Measurements from ENCODE around the gene SSBP3.

- TF ChIP-seq, protein P1, sequence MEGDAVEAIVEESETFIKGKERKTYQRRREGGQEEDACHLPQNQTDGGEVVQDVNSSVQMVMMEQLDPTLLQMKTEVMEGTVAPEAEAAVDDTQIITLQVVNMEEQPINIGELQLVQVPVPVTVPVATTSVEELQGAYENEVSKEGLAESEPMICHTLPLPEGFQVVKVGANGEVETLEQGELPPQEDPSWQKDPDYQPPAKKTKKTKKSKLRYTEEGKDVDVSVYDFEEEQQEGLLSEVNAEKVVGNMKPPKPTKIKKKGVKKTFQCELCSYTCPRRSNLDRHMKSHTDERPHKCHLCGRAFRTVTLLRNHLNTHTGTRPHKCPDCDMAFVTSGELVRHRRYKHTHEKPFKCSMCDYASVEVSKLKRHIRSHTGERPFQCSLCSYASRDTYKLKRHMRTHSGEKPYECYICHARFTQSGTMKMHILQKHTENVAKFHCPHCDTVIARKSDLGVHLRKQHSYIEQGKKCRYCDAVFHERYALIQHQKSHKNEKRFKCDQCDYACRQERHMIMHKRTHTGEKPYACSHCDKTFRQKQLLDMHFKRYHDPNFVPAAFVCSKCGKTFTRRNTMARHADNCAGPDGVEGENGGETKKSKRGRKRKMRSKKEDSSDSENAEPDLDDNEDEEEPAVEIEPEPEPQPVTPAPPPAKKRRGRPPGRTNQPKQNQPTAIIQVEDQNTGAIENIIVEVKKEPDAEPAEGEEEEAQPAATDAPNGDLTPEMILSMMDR (IDR thresholded peaks at IDR 0.05), result no peak
- TF ChIP-seq POLR2A (IDR thresholded peaks at IDR 0.05), result no peak
- TF ChIP-seq EP300 (IDR thresholded peaks at IDR 0.05; ENCODE audit: low read depth), result no peak
- peak in 1 of 3 donors; percentile 23 for TF ChIP-seq POLR2AphosphoS5 (IDR thresholded peaks at IDR 0.05)
Observed at GRCh38 chr1:54297596-54298283, 108.5 kb downstream of the SSBP3 start.
